Vagina (tissue), 2 donors: ENCODE measurements around the gene RPTOR. TPM values are rescaled to one million over a fixed set of nuclear protein-coding genes. Genes with fewer than 3 reads are reported as not detected.

Experiments
- DNase-seq, 2 donors: peaks; one replicate each; pipeline ENCODE4 v3.0.0-alpha.2; 2017; ENCODE audit errors: extremely low spot score in 2 of 2
- H3K27ac ChIP-seq: fragments of 200-600 bp; sonication (generic); one replicate; pipeline ENCODE4 v1.5.1; 2019
- H3K27me3 ChIP-seq: fragments of 200-600 bp; sonication (generic); one replicate; pipeline ENCODE4 v1.5.1; 2019
- H3K36me3 ChIP-seq, 2 donors: fragments of 200-600 bp; sonication (generic); one replicate each; pipeline ENCODE4 v1.5.1; 2017 to 2019
- H3K4me1 ChIP-seq: fragments of 200-600 bp; sonication (generic); one replicate; pipeline ENCODE4 v1.5.1; 2019
- H3K4me3 ChIP-seq, 2 donors: fragments of 200-600 bp; sonication (generic); 1 replicate in 1 of 2; 2 replicates in 1 of 2; pipeline ENCODE4 v1.5.1; 2016 to 2019
- H3K9me3 ChIP-seq: fragments of 200-600 bp; sonication (generic); one replicate; pipeline ENCODE4 v1.5.1; 2019
- CTCF ChIP-seq, 3 experiments: fragments of 450-650 bp in 2 of 3; fragments of 200-600 bp in 1 of 3; sonication (generic) in 1 of 3; IDR thresholded peaks; one replicate each; pipeline ENCODE4 v1.5.1; 2017 to 2019; ENCODE audit warnings: antibody characterized with exemption in 3 of 3, mild to moderate bottlenecking in 2 of 3, moderate library complexity in 2 of 3
- POLR2A ChIP-seq, 2 donors: fragments of 450-650 bp; IDR thresholded peaks; one replicate each; pipeline ENCODE4 v1.6.1; 2017; ENCODE audit warnings: antibody characterized with exemption in 2 of 2, mild to moderate bottlenecking in 2 of 2, moderate library complexity in 2 of 2
- POLR2AphosphoS5 ChIP-seq, 2 donors: sonication (generic); formaldehyde crosslinking; IDR thresholded peaks; one replicate each; pipeline ENCODE4 v1.9.0; 2017; ENCODE audit warnings: antibody characterized with exemption in 2 of 2, mild to moderate bottlenecking in 2 of 2, low read depth in 1 of 2; ENCODE audit not compliant: insufficient read depth in 1 of 2
- intact Hi-C: fragments of 100-400 bp; cut with DNase I; formaldehyde crosslinking; loops from one replicate; pipeline ENCODE4 v1.15.1; 2023
- total RNA-seq: library from RNA; depleted of rRNA; stranded (reverse); fragments of >200 nt; gene quantifications from one replicate; pipeline ENCODE4 v1.2.3, GENCODE V29; 2016

RPTOR gene
- total RNA-seq, 1 donor from 2014 or later, result 38.3 TPM

- no peak for TF ChIP-seq POLR2AphosphoS5 (IDR thresholded peaks at IDR 0.05; ENCODE audit: insufficient read depth in 1 of 2, low read depth in 1 of 2)
- TF ChIP-seq CTCF (IDR thresholded peaks at IDR 0.05), result no peak
- no peak for TF ChIP-seq POLR2A (IDR thresholded peaks at IDR 0.05)
- H3K27ac ChIP-seq, result no peak overlapping the region
- intact Hi-C loops, result no loop called here
Measured at GRCh38 chr17:80584176-80584905, 39.7 kb downstream of the RPTOR start.

GRCh38 chr17:80585890-80586845 lies 41.5 kb downstream of the RPTOR start:
- no peak overlapping the region for H3K27ac ChIP-seq
- no peak for TF ChIP-seq CTCF (IDR thresholded peaks at IDR 0.05)
- no peak for TF ChIP-seq POLR2AphosphoS5 (IDR thresholded peaks at IDR 0.05; ENCODE audit: insufficient read depth in 1 of 2, low read depth in 1 of 2)
- no peak for TF ChIP-seq POLR2A (IDR thresholded peaks at IDR 0.05)

More at GRCh38 chr17:80584176-80584905, 39.7 kb downstream of the RPTOR start:
- H3K36me3 ChIP-seq, result no peaks in the 10 kb centered on the region
- no peaks in the 10 kb centered on the region for H3K9me3 ChIP-seq
- DNase-seq, result no peak
- H3K27me3 ChIP-seq, result no peaks in the 10 kb centered on the region
- no peaks in the 10 kb centered on the region for H3K4me1 ChIP-seq
- H3K4me3 ChIP-seq, result no peak overlapping the region

GRCh38 chr17:80586846-80587228 lies 42.2 kb downstream of the RPTOR start:
- no peak overlapping the region for H3K4me3 ChIP-seq
- H3K4me1 ChIP-seq, result no peaks in the 10 kb centered on the region
- H3K36me3 ChIP-seq, result no peaks in the 10 kb centered on the region
- TF ChIP-seq CTCF (IDR thresholded peaks at IDR 0.05) (no peak), POLR2AphosphoS5 (IDR thresholded peaks at IDR 0.05; ENCODE audit: insufficient read depth in 1 of 2, low read depth in 1 of 2) (no peak), POLR2A (IDR thresholded peaks at IDR 0.05) (no peak)
- no peak overlapping the region for H3K27ac ChIP-seq
- intact Hi-C loops, result no loop called here
- H3K9me3 ChIP-seq, result no peaks in the 10 kb centered on the region
- H3K27me3 ChIP-seq, result no peaks in the 10 kb centered on the region
- no peak for DNase-seq

More at GRCh38 chr17:80585890-80586845, 41.5 kb downstream of the RPTOR start:
- no peak for DNase-seq
- Histone ChIP-seq H3K4me3 (no peak overlapping the region), H3K27me3 (no peaks in the 10 kb centered on the region), H3K9me3 (no peaks in the 10 kb centered on the region), H3K4me1 (no peaks in the 10 kb centered on the region), H3K36me3 (no peaks in the 10 kb centered on the region)
- intact Hi-C loops, result no loop called here

- Histone ChIP-seq H3K36me3 (no peaks in the 10 kb centered on the region), H3K27ac (no peak overlapping the region), H3K9me3 (no peaks in the 10 kb centered on the region), H3K4me3 (no peak overlapping the region), H3K4me1 (no peaks in the 10 kb centered on the region), H3K27me3 (no peaks in the 10 kb centered on the region)
- DNase-seq, result no peak
- intact Hi-C loops, result no loop called here
- TF ChIP-seq POLR2A (IDR thresholded peaks at IDR 0.05) (no peak), POLR2AphosphoS5 (IDR thresholded peaks at IDR 0.05; ENCODE audit: insufficient read depth in 1 of 2, low read depth in 1 of 2) (no peak)
Measured at GRCh38 chr17:80588702-80589383, 44.2 kb downstream of the RPTOR start.

GRCh38 chr17:80591788-80592187 lies 47.1 kb downstream of the RPTOR start:
- intact Hi-C loops, result no loop called here
- H3K9me3 ChIP-seq, result no peaks in the 10 kb centered on the region
- no peak overlapping the region for H3K4me3 ChIP-seq
- DNase-seq, result no peak
- TF ChIP-seq POLR2AphosphoS5 (IDR thresholded peaks at IDR 0.05; ENCODE audit: insufficient read depth in 1 of 2, low read depth in 1 of 2), result no peak
- TF ChIP-seq POLR2A (IDR thresholded peaks at IDR 0.05), result no peak
- TF ChIP-seq CTCF (IDR thresholded peaks at IDR 0.05), result no peak
- H3K27ac ChIP-seq, result no peak overlapping the region
- H3K27me3 ChIP-seq, result no peaks in the 10 kb centered on the region
- H3K36me3 ChIP-seq, result no peaks in the 10 kb centered on the region
- no peaks in the 10 kb centered on the region for H3K4me1 ChIP-seq
